Esophagus squamous epithelium (tissue), 5 donors: ENCODE measurements around the gene TMEM245. TPM values are rescaled to one million over a fixed set of nuclear protein-coding genes. Genes with fewer than 3 reads are reported as not detected.
"Not testable (repeated sequence)": the region's sequence is repeated elsewhere in the genome, so short reads cannot be mapped to it uniquely, and the experiment has no call there.

Source experiments
- DNase-seq: peaks from one replicate; lab custom pipeline; 2025; lab: John Stamatoyannopoulos, UW
- H3K27ac ChIP-seq, 4 donors: fragments of 200-600 bp; sonication (generic); one replicate each; pipeline ENCODE4 v1.5.1; 2016 to 2019; ENCODE audit warnings: mild to moderate bottlenecking in 1 of 4
- H3K27me3 ChIP-seq, 4 donors: fragments of 200-600 bp; sonication (generic); 1 replicate in 3 of 4; 2 replicates in 1 of 4; pipeline versions ENCODE4 v1.5.1 to v1.6.0; 2017 to 2021; ENCODE audit warnings: antibody characterized with exemption in 1 of 4
- H3K36me3 ChIP-seq, 3 donors: fragments of 200-600 bp; sonication (generic); one replicate each; pipeline ENCODE4 v1.5.1; 2016 to 2019
- H3K4me1 ChIP-seq, 3 donors: fragments of 200-600 bp; sonication (generic); one replicate each; pipeline ENCODE4 v1.5.1; 2017 to 2019
- H3K4me3 ChIP-seq, 4 donors: fragments of 200-600 bp; sonication (generic); 1 replicate in 3 of 4; 2 replicates in 1 of 4; pipeline ENCODE4 v1.5.1; 2016 to 2019; ENCODE audit warnings: mild to moderate bottlenecking in 2 of 4, moderate library complexity in 1 of 4
- H3K9me3 ChIP-seq, 3 donors: fragments of 200-600 bp; sonication (generic); one replicate each; pipeline ENCODE4 v1.5.1; 2016 to 2019
- CTCF ChIP-seq, 6 experiments: fragments of 450-650 bp in 4 of 6; fragments of 200-600 bp in 2 of 6; sonication (generic) in 2 of 6; IDR thresholded peaks; one replicate each; pipeline ENCODE4 v1.5.1; 2016 to 2019; ENCODE audit warnings: antibody characterized with exemption in 6 of 6, mild to moderate bottlenecking in 4 of 6, moderate library complexity in 4 of 6
- POLR2A ChIP-seq, 4 donors: fragments of 450-650 bp; IDR thresholded peaks; one replicate each; pipeline ENCODE4 v1.6.1; 2017; ENCODE audit warnings: antibody characterized with exemption in 4 of 4, mild to moderate bottlenecking in 4 of 4, moderate library complexity in 3 of 4
- WGBS, 2 donors: methylation state at CpG; one replicate each; pipeline ENCODE4 v1.1.5; 2018; 5-methylcytosine and 5-hydroxymethylcytosine counted together
- intact Hi-C: fragments of 100-400 bp; cut with DNase I; formaldehyde crosslinking; loops from one replicate; pipeline ENCODE4 v1.15.0; 2022
- total RNA-seq, 4 donors: library from RNA; depleted of rRNA; stranded (reverse); fragments of >200 nt; gene quantifications; one replicate each; pipeline ENCODE4 v1.1.0, GENCODE V29; 2016
- donor health status: DM: yes; HTN: yes; CAD: no.

Gene TMEM245
- total RNA-seq, 4 donors from 2014 or later, result 12.5 to 45.4 (median 25.9) TPM

- no peak for DNase-seq
- 90 to 93% methylated on average over 2 of the region's 2 CpGs for WGBS, 2 donors
- Histone ChIP-seq H3K4me3 (no peak overlapping the region), H3K36me3 (no peaks in the 10 kb centered on the region), H3K4me1 (no peaks in the 10 kb centered on the region), H3K27me3 (no peaks in the 10 kb centered on the region), H3K27ac (no peak overlapping the region), H3K9me3 (no peaks in the 10 kb centered on the region)
- no peak for TF ChIP-seq POLR2A (IDR thresholded peaks at IDR 0.05)
- no peak for TF ChIP-seq CTCF (IDR thresholded peaks at IDR 0.05)
- intact Hi-C loops, result no loop called here
Observed at GRCh38 chr9:109138421-109138820, 18.7 kb upstream of the TMEM245 start.

GRCh38 chr9:109134167-109134578, 14.4 kb upstream of the TMEM245 start:
- Histone ChIP-seq H3K36me3 (no peaks in the 10 kb centered on the region), H3K4me1 (no peaks in the 10 kb centered on the region), H3K4me3 (no peak overlapping the region), H3K27ac (no peak overlapping the region), H3K9me3 (no peaks in the 10 kb centered on the region), H3K27me3 (no peaks in the 10 kb centered on the region)
- WGBS, 2 donors, result 83 to 100% methylated on average over 1 of the region's 1 CpG
- intact Hi-C loops, result no loop called here
- no peak for TF ChIP-seq CTCF (IDR thresholded peaks at IDR 0.05)
- no peak for DNase-seq

- intact Hi-C loops, result no loop called here
- Histone ChIP-seq H3K9me3 (no peaks in the 10 kb centered on the region), H3K27me3 (no peaks in the 10 kb centered on the region), H3K27ac (no peak overlapping the region), H3K4me1 (no peaks in the 10 kb centered on the region), H3K4me3 (no peak overlapping the region), H3K36me3 (no peaks in the 10 kb centered on the region)
- no peak for DNase-seq
- TF ChIP-seq CTCF (IDR thresholded peaks at IDR 0.05) (no peak), POLR2A (IDR thresholded peaks at IDR 0.05) (no peak)
- 88 to 90% methylated on average over 2 of the region's 2 CpGs for WGBS, 2 donors
Observed at GRCh38 chr9:109133533-109133932, 13.8 kb upstream of the TMEM245 start.

- H3K9me3 ChIP-seq, result no peaks in the 10 kb centered on the region
- H3K27me3 ChIP-seq, result no peaks in the 10 kb centered on the region
- no peak overlapping the region for H3K27ac ChIP-seq
- H3K4me1 ChIP-seq, result no peaks in the 10 kb centered on the region
- no peaks in the 10 kb centered on the region for H3K36me3 ChIP-seq
- no peak for DNase-seq
- TF ChIP-seq CTCF (IDR thresholded peaks at IDR 0.05) (no peak), POLR2A (IDR thresholded peaks at IDR 0.05) (no peak)
- 51 to 58% methylated on average over 2 of the region's 2 CpGs for WGBS, 2 donors
- intact Hi-C loops, result no loop called here
- H3K4me3 ChIP-seq, result no peak overlapping the region
Observed at GRCh38 chr9:109132567-109133021, 12.8 kb upstream of the TMEM245 start.

GRCh38 chr9:109129470-109130197, 9.9 kb upstream of the TMEM245 start:
- TF ChIP-seq CTCF (IDR thresholded peaks at IDR 0.05), result no peak
- no peak for TF ChIP-seq POLR2A (IDR thresholded peaks at IDR 0.05)
- H3K36me3 ChIP-seq, result no peaks in the 10 kb centered on the region
- WGBS, 2 donors, result 68 to 80% methylated on average over 6 of the region's 6 CpGs
- no peak overlapping the region for H3K27ac ChIP-seq
- H3K4me3 ChIP-seq, result no peak overlapping the region
- H3K4me1 ChIP-seq, result no peaks in the 10 kb centered on the region
- no peak for DNase-seq
- no peaks in the 10 kb centered on the region for H3K9me3 ChIP-seq
- H3K27me3 ChIP-seq, result no peaks in the 10 kb centered on the region
- intact Hi-C loops, result no loop called here

GRCh38 chr9:109126671-109127070, 6.9 kb upstream of the TMEM245 start:
- H3K36me3 ChIP-seq, intact Hi-C loops, H3K27ac ChIP-seq, H3K4me1 ChIP-seq, H3K4me3 ChIP-seq, H3K9me3 ChIP-seq, DNase-seq, H3K27me3 ChIP-seq: not testable (repeated sequence)
- 54 to 85% methylated on average over 2 to 3 of the region's 4 CpGs for WGBS, 2 donors
